Activated T-cell treated with anti-CD3 and anti-CD28 coated beads, Interleukin-2, amount 50 U/mL, for 1 hour (primary cell): ENCODE data around the gene CHRNA3.

Experiments used
- DNase-seq: peaks from one replicate; pipeline ENCODE4 v3.0.0-alpha.2; 2020

Gene CHRNA3

DNA sequence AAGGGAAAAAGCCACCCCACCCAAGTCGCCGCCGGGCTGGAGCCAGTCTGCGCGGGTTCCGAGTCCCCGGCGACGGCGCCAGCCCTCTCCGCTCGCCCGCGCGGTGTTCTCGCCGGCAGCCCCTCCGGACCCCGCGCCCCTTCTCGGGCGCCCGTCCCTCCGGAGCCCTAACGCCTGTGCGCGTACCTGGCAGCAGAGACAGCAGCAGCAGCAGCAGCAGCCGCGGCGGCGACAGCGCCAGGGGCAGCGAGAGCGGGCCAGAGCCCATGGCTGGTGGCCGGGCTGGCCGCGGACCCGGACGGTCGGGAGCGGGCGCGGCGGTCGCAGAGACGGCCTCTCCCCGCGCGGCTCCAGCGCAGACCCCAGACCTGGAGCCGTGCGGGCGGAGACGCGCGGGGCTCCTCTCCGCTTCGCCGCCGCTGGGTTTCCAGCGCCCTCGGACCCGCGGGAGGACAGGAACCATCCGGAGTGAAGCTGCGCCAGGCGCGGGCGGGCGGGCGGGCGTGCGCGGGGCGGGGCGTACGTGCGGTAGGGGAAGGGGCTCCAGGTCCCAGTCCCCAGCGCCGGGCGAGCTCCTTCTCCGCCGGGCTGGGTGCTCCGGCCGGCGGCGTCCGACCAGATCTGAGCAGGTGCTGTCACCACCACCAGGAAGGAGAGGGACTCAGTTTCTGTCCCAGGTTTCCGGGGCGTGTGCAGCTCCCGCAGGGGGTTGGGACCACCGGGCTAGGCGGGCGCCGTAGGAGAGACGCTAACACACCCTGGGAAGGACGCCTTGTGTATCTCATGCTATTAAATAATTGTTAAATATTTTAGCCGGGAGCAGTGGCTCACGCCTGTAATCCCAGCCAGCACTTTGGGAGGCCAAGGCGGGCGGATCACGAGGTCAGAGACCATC is at the start of gene CHRNA3:
Gene CHRNA3 (minus strand): TSS at position 470 of the 895 bp plus-strand sequence. CDS start 202 bp downstream, at position 268.
- no peak for DNase-seq

DNA sequence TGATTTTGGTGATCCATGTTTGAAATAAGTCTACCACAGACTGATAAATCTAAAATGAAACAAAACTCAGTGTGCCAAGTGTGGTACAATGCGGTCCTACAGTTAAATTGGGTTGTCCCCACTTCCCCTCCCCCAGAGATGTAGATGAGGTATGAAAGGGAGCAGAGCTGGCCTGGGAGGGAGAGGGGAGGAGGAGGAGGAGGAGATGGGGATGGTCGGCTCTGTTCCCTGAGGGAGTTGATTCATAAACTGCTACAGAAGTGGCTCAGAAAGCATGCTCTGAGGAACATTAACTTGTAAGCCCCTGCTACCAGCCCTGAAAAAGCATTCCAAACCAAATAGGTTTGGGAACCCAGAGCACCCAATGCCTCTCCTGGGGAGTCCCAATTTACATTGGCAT is 48.2 kb upstream of the CHRNA3 start:
- DNase-seq = no peak

DNA sequence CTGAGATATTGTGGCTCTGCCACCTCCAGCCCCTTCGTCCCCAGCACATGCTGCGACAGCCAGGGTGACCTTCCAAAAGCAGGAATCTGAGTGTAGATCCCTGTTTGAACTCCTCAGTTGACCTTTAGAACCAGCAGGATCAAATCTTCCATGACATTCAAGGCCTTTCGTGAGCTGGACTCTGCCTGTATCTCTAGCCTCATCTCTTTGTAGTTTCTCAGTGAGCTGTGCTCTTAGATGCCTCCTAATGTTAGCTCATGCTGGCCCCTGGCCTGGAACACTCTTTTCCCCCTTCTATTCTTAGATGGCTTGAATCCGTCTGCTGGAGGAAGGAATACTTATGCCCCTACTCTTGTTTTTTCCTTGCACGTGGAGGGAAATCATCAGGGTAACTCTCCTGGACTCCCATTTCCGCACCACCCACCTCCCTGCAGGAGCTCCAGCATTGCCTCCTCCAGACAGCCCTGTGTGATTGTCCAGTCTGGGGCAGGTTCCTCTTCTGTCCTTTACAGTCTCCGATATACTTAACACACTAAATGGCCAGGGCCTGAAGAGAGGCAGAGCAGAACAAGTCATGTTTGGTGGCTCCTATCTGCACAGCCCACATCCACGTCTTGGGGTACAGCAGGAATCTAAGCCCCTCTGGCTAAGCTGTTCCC is 46.9 kb upstream of the CHRNA3 start:
- no peak for DNase-seq

DNA sequence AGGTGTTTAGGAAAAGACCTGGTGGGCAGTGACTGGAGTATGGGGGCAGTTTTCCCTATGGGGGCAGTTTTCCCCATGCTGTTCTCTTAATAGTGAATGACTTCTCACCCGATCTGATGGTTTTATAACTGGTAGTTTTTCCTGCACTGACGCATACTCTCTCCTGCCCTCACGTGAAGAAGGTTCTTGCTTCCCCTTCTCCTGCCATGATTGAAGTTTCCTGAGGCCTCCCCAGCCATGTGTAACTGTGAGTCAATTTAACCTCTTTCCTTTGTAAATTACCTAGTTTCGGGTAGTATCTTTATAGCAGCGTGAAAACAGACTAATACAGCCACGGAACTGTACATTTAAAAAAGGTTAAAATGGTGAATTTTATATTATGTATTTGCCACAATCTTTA is 45.2 kb upstream of the CHRNA3 start:
- DNase-seq = no peak

DNA sequence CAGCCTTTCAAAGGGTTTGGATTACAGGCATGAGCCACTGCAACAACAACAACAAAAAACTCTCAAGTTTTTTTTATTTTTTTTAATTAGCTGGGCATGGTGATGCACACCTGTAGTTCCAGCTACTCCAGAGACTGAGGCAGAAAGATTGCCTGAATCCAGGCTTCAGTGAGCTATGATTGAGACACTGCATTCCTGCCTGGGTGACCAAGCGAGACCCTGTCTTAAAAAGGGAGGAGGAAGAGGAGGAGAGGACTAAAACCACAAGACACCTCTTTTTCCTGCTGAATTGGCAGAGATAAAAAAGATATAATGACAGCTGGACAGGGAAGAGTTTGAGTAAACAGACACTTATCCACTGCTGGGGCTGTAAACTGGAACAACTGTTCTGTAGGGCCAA is 42.9 kb upstream of the CHRNA3 start:
- DNase-seq = no peak

DNA sequence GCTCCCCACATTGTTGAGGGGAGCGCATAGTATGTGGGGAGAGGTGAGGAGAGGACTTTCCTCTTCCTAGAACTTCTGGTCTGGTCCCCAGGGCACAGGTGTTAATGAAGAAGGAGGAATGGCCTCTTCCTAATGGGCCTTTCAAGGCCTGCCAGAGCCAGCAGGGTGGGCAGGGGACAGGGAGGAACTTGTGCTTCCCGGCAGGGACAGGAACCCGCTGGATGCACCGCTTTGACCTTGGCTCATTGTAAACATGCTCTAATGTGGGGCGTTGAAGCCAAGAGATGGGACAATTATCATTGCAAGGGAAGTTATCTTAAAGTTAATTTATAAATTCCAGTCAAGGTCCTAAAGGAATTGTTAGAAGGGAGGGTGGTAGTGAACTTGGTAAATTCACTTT is 41.2 kb upstream of the CHRNA3 start:
- no peak for DNase-seq

DNA sequence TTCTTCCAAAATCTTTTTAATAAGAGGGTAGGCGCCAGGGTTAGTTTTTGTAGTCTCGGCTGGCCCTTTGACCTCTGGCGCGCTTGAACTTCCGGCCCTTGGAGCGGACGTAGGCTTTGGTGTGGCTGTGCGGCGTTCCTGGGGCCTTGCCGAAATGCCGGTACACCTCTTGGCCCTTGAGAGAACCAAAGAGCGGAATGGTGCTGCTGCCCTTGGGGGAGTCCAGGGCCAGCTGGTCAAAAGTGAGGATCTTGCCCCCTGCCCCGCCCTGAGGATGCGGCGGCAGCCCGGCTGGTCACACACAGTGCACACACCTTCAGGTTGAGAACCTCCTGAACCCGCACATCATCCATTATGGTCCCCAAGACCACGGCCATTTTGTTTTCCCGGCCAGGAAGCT is 40.2 kb upstream of the CHRNA3 start:
- no peak for DNase-seq

DNA sequence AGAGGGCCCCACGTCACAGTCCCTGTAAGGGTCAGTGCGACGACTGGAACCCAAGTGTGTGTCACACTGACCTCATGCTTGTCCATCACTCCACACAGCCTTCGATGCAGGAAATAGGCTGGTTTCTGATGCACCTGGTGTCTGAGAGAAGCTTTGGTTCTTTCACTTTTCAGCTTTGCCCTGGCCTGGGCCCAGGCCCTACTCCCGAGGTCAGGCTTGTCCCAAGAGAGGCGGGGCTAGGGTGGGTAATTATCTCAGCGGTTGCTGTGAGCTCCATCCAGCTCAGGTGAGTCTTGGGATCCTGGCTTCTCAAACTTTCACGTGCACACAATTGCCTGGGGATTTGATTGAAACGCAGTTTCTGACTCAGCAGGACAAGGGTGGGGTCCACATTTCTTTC is 39.8 kb upstream of the CHRNA3 start:
- DNase-seq = no peak

DNA sequence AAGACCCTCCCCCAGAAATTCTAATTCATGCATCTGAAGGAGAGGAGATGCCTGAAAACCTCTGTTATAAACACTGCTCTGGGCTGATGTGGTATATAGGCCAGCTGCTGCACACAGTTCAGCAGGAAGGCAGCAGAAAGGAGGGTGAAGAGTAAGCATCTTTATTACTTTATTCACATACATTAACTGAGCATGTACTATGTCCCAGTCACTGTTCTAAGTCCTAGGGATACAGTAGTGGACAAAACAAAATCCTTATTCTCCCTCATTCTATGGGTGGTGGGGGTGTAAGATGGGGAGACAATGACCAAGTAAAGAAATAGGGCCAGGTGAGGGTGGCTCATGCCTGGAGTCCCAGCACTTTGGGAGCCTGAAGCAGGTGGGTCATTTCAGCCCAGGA is 38.0 kb upstream of the CHRNA3 start:
- no peak for DNase-seq

DNA sequence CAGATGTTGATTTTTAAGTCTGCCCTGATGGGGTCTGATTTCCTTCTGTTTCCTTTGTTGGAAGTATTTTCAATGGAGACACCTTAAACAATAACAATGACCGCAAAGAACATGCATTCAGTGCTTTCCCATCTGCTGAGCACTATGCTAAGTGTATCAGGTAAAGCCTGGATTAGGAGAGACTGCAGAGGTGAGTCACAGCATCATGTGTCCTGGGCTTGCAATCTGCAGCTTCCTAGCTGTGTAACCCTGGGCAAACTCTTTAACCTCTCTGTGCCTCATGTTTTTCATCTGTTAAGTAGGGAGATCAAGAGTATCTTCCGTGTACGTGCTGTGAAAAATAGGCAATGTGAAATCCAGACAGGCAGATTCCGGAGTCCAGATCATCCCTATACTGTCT is 33.5 kb upstream of the CHRNA3 start:
- DNase-seq = no peak

DNA sequence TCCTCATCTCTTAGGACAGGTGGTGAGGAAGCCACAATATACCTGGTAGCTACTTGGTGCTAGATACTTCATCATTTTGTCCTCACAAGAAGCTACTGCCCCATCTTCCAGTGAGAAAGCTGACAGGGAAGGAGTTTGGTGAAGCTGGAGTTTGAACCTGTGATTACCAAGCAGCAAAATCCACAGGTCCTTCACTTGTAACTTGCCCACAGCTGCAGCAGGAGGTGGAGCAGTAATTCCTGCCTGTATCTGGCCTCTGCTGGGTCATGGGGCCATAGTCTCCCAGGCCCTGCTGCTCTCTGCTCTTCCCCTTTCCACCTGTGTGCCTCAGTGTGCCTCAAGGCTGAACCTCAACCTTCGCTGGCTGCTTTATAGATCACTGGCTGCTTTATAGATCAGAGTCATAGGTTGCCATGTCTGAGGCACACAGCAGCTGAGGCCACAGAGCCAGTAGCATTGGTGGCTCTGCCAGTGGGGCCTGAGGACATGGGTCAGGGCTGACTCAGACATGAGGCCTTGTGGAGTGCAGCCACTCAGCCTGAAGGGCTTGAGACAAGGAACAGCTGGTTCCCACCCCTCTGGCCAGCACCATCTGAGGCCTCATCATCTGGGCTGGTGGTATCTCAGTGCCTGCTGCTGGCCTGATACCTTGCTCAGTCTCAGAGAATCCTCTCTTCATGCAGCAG is 31.3 kb upstream of the CHRNA3 start:
- no peak for DNase-seq

DNA sequence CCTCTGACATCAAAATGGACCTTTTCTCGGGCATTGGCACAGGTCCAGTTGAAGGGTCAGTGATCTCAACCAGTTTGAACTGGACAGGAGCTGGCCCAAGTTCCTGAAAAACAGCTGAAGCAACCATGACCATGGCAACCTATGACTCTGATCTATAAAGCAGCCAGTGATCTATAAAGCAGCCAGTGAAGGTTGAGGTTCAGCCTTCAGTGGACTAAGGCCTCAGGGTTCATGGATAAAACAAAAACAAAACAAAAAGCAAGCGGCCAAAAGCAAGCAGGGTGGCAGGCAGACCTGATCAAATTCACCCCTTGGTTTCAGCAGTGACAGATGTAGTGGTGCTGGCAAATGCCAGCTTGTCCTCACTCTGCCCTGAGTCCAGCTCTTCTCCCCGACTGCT is 30.2 kb upstream of the CHRNA3 start:
- DNase-seq = no peak

DNA sequence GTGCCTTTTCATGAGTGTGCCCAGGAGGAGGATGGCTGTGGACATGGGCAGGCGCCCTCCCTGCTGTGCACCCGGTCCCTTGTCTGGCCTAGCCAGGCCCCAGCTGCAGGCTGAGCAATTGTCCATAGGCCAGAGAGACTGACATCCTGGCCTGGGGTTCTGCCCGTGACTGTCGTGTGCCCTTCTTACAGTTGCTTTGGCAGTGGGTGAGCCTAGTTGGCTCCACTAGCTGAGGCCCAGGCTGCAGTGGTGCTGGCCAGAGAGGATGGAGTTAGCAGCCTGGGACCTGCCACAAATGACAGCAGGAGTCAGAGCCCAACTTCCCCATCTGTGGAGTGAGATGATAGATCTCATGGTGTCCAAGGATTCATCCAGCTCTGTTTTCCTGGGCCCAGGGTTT is 29.2 kb upstream of the CHRNA3 start:
- no peak for DNase-seq

DNA sequence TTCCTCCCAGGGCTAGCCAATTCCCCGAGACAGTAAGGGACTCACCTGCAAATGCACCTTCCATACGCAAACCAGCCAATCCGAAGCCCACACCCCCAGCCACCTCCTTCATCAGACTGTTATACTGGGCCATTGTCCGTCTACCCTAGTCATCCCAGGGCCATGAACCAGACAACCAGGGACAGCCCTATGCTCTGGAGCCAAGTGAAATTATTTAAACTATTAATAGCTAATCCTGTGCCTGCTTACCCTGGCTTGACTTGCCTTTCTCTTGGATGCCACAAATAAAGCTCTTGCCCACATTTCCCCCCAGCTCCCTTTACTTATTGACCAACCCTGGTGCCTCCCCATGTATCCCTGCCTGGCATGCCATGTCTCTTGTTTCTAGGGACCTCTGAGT is 24.2 kb upstream of the CHRNA3 start:
- no peak for DNase-seq

DNA sequence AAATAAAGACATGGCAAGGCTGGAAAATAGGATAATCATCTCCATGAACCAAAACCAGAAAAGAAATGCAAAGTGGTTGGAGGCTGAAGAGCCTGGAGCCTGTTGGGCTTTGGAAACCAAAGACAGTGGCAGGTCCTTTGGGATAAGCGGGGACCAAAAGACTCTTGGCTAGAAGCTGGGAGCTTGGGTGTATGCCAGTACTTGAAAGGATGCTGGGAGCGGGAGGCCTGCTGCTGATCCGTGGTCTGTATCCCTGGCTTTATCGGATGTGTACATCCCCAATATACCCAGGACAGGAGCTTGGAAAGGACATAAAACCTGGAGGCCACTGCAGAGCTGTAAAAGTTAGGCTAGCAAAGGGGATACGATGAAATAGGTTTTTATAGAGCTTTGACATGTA is 21.5 kb upstream of the CHRNA3 start:
- DNase-seq = no peak

DNA sequence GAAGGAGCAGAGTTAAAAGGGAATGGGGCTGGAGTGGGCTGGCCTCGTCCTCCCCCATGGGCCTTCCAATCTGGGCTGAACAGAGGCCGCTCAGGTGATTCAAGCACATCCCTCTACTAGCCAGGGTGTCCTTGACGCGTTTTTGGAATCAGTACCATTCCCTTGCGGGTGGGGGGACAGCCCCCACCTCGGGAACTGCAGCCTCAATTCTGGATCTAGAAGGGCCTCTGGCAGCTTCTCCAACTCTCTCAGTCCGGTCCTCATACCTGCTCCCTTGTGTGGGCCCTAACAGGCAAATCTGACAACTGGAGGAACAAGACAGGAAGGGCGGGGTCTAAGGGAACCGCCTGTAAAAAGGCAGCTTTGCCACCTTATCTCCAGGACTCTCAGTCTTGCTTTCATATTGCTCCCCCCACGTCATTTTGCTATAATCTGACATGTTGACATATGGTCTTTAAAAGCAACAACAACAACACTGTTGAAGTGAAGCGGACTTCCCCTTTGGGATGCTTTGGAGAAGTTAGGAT is 21.0 kb upstream of the CHRNA3 start:
- DNase-seq = no peak

DNA sequence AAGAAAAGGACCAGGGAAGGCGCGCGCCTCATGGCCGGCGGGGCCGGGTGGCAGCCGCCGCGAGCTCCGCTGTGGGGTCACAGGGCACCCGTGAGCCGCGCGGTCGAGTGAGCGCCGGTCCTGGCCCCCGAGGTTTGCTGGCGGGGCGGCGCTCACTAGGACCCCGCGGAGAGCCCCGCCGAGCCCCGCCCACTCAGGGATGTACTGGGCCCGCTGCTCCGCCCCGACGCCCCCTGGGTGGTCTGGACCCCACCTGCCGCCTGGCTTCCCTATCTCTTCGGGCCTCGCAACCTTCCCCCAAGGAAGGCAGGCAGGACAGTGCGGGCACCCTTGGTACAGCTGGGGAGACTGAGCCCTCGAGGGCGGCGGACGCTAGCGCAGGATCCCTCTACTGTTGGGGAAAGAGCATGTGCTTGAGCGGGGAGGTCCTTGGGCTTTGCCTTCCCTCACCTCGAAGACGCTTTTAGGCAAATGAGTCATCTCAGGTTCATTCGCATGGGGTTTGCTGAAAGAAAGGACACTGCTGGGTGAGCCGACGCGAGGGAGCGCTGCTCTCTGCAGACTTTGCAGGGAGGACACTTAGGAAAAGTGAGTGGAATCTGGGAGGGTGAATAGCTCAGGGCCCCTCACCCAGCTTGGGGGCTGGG is 20.4 kb upstream of the CHRNA3 start, which contains the start of gene CHRNB4:
Gene CHRNB4 (minus strand): TSS at position 109 of the 647 bp plus-strand sequence. CDS start 77 bp downstream, at position 32.
- peak; percentile 36 for DNase-seq

DNA sequence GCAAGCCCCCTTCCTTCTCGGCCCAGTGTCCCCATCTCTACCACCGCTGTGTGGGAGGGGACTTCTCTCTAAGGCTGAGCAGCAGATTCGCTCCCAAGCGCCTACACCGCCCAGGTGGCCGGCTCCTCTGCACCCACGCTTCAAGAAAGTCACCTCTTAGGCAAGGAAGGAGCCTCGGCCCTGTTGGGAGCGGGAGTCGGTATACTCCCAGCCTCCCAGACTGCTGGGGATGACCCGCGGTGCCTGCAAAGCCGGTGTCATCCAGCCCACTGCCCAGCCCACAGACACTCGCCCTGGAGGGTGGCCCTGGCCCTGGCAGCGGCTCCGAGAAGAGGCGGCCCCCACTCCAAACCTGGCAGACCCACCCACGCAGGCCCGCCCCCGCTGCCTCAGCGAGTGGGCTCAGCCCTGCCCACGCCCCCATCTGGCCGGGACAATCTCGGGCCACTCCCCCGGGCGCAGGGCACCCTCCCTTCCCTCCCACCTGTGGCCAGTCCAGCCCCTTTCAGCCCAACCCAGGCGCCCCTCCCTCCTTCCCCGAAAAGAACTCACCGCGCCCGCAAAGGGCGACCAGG is 19.8 kb upstream of the CHRNA3 start:
- no peak for DNase-seq

DNA sequence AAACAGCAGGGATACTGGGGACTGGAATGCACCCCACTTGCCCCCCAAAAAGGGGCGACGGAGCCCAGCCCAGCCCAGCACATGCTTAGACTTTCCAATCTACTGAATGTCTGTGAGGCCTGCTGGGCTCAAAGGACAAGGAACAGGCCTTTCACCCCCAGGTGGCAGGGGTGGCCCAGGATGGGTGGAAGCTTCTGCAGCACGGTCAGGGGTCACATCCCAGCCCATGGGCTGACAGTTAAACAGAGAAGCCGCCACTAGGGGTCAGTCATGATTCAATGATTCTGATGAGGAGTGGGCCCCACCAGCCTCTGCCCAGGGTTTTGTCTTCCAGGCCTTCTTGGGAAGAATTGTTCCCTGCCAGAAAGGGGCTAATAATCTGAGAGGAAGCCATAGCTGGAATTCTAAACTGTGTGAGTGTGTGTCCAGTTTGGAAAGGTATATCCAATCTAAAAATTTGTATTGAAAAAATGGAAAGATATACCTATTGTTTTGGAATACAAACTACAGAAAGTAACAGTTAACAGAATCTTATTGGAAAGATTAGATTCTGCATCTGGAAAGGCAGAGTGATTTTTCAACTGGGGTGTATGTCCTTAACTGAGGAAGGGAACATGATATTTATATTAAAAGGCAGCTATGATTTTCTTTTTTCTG is 18.0 kb upstream of the CHRNA3 start:
- DNase-seq = peak; percentile 33

DNA sequence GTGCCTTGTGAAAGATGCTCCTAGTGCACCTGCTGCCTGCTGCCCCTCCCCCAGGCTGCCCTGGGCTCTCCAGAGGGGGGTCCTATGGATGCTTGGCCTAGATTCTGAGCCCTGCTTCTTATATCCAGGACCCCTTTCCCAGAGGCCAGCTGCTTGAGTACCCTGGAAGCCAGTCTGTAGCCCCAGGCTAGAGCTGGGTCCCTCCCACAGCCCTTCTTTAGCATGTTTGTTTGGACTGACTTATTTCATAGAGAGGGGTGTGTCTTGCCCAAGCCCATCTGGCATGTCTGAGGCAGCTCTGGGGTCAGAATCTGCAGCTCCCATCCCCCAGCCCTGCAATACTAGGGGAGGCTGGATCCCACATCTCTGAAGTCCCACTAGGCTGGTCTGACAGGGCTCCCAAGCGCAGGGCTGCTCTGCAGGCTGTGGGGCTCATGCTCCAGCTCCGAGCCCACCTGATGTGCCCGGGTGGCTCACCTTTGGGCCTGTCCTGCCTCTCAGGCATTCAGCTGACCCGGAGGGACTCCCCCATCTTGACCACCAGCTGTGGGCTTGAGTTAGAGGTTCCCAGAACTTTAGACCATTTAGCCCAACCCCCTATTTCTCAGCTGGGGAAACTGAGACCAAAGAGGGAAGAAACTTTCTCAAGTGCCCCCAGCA is 17.1 kb upstream of the CHRNA3 start:
- DNase-seq = no peak

DNA sequence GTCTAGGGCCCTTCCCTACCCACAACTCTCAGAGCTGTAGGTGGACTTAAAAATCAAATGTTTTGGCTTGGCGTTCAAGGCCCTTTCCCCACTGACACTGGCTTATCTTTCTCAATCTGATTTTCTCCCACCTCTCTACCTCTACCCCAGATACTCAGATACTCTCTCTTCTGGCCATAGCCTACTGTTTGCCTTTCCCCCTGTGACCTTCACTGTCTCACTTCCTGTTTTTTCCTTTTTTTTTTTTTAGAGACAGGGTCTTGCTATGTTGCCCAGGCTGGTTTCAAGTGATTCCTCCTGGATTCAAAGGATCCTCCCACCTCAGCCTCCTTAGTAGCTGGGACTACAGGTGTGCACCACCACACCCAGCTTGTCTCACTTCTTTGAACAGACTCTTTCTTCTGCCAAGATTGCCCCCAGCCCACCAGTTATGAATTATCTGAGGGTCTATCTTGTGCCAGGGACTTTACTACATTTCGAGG is 15.6 kb upstream of the CHRNA3 start:
- DNase-seq = no peak
